GF-D8 (cell line): Measurements from ENCODE around the gene KDM7A.

ENCODE experiments used
- DNase-seq: peaks from one replicate; lab custom pipeline; 2025; lab: John Stamatoyannopoulos, UW

Gene KDM7A

DNA sequence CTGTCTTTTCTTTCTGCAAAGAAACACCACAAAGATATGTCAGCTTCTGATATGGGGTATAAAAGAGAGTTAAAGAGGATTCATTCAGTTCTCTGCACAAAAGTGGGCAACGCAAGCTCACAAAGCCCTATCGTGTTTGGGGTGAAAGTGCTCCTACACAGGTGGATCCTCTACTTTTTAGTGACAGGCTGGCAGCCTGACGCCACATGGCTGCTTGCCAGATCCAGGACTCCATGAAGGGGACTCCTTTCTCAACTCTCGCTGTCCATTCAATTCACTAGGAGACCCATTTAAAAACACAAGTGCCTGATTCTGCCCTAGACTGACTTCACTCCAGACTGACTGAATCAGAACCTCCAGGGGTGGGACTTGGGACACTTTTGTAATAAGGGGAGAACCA is 122.0 kb downstream of the KDM7A start:
- no peak for DNase-seq

DNA sequence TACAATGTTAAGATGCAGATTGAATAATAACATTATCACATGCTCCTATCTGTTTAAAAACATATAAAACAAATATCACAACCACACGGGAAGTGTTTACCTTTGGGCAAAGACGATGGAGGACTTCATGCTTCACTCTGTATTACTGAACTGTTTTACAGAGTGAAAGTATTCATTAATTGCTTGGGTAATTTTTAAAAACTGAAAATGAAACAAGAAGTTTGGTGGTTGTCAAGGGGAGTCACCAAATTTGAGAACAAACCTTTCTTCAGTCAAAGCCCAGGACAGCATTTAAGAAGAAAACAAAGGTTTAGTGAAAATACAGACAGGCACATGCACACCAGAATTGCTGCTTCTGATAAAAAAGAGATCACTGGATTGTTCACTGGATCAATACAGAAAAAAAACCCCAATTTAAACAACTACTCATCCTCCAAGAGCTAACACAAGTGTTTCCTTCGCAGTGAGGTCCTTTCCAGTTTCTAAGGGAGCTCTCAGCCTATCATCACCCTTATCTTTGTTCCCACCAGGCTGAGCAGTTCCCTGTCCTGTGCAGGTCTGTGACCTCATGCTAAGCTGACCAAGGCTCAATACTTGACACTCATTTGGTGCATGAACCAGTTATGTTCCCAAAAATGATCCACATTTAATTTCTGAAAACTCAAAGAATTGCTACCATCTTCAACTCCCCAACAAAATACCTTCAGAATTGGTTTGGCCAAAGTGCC is 122.8 kb downstream of the KDM7A start:
- no peak for DNase-seq

DNA sequence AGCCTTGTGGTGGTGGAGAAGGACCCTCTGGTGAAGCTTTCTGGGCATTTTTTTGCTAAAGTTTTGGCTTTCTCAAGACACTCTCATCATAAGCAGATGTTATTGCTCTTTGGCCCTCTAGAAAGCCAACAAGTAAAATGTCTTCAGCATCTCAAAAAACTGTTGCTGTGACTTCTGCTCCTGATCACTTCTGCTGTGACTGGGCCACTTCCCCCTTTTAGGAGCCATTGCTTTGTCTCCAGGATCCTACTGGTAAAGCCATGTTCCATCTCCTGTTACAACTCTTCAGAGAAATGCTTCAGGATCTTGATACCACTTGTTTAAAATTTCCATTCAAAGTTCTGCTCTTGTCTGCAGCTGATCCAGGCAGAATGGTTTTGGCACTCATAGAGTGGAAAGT is 125.0 kb downstream of the KDM7A start:
- DNase-seq = no peak

DNA sequence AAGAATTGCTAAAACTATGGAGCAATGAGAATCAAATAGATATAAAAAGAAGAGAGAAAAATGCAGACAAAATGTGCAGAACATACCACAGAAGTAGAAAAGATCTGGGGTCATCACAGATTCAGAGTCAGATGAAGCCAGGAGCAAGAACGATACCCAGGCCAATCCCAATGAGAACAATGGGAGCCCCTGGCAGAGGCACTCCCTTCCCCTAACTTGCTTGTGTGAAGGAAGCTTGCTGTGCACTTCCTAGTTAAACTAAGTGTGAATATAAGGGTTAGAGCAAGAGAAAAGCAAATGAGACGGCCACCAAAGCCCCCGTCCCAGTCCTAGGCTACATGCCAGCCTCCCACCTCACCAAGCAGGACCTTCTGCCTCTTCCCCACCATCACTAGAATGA is 126.7 kb downstream of the KDM7A start:
- no peak for DNase-seq

DNA sequence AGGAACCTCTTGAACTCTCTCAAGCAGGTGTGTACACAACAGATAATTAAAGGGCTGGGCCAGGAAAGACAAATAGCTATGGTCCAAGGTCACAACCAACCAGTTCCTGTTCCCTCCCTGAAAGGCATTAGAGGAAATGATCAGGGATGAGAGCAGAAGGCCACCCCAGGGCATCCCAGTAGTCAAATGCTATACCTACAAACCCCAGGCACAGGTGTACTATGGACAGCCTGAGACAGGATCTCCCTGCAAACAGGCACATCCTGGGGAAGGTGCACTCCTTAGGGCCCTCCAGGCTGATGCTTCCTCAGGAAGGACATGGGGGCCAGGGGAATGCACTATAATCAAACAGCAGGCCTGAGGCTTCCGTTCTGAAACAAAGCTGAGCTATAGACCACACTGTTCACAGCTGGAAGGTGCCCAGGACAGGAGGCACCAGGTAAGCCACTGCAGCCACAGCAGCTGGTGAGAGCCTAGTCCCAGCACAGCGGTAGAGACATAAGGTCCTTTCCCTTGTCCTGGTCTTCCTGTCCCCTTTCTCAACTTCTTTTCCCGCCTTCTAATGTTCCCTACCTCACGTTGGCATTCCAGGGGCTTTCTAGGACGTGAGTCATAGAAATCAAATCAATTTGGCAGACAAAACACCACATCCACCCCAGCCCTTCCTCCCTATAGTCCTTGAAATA is 127.3 kb downstream of the KDM7A start:
- no peak for DNase-seq

DNA sequence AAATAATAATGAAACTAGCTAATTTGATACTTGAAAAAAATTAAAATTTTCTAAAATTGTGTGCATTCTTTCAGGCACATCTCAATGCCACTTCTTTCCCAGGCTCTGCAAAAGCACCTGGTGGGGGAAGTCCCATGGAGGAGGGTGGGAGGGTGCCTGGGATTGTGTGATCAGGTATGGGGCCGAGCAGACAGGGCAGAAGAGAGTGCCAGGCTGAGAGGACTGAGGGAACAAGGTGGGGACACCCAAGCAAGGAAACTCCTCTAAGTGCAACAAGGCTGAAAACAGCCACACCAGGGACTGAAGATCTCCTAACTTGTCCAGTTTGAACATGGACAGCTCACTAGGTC is 127.8 kb downstream of the KDM7A start:
- DNase-seq = no peak

DNA sequence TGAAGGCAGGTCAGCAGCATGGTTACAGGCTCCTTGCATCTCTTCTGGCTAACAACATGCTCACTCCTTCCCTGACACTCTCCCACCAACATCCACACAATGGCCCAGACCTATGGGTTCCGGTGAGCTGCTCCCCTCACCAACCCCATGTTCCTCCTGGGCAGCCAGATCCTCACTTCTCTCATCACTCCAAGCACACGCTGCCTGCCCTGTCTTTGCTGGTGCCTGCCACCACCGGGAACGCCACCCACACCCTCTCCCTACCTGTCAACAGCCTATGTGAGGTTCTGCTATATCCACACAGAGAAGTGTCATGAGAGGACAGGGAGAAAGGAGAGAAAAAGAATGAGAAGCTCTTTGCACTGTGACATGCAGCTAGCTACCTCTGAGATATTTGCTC is 128.6 kb downstream of the KDM7A start:
- no peak for DNase-seq

DNA sequence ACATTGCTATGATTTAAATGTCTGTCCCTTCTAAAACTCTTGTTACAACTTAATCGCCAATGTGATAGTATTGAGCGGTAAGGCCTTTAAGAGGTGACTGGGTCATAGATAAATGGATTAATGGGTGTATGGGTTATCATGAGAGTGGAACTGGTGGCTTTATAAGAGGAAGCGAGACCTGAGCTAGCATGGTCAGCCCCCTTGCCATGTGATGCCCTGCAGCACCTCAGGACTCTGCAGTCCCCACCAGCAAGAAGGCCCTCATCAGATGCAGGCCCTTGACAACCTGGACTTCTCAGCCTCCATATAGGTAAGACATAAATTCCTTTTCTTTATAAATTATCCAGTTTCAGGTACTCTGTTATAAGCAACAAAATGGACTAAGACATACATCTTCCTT is 129.6 kb downstream of the KDM7A start:
- no peak for DNase-seq

DNA sequence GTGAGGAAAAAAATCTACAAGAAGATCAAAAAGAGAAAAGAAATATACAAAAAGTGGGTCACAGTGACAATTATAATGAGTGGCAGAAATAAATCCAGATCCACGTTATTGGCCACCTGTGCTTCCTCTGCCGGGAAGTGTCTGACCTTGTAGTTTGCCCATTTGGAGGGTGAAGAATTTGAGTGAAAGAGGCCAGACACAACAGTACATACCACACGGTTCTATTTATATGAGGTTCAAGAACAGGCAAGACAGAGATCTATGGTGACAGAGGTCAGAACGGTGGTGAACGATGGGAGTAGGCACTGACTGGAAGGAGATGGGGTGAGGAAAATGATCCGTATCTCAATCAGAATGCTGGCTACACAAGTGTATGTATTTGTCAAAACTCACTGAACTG is 131.1 kb downstream of the KDM7A start:
- DNase-seq = no peak

DNA sequence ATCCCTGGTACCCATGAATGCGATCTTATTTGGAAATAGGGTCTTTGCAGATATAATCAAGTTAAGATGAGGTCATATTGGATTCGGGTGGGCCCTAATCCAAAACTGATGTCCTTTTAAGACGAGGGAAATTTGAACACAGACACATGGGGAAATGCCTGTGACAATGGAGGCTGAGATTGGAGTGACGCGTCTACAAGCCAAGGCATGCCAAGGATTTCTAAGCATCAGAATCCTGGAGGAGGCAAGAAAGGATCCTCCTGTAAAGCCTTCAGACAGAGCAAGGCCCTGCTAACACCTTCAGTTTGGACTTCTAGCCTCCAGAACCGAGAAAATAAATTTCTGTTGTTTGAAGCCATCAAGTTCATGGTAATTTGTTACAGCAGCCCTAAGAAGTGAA is 132.5 kb downstream of the KDM7A start:
- no peak for DNase-seq

DNA sequence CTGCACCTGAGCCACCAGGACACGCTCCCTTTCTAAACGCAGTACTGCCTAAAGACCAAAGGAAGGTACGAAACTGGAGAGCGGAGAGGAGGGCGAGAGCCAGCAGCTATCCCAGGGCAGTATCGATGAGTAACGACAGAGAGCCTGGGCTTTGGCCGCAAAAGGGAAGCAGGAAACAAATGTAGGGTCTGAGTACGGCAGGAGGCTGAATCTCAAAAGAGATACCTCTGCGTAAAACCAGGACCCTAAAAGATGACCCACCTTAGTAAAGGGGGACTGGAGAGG is 134.5 kb downstream of the KDM7A start:
- DNase-seq = no peak

DNA sequence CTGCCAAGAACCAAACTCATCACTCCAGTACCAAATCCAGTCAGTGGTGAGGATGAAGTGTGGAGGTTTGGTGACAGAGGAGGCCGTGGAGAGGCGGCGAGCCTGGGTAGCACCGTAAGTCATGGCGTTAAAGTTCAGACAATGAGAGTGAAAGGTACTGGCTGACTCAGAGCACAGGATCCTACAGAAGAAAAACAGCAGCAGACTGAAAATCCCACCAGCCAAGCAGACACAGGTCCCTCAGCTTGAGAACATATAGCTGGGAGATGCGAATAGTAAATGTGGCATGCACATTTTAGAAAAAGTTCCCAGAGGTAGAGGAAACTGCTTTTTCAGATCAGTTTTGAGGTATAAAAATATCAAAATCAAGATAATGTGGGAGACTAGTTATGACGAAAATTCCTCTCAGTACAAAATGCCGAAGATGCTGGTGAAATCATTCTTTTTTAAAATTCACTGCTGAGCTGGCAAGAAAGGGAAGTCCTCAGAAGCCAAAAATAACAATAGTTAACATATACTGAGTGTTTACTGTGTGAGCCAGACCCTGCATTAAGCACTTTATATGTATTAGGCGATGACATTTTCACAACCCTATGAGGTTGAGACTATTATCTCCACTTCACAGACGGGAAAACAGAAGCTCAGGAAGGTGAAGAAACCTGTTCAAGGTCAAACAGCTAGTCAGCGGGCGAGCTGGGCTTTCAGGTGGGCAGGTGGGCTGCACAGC is 135.0 kb downstream of the KDM7A start:
- DNase-seq = no peak

DNA sequence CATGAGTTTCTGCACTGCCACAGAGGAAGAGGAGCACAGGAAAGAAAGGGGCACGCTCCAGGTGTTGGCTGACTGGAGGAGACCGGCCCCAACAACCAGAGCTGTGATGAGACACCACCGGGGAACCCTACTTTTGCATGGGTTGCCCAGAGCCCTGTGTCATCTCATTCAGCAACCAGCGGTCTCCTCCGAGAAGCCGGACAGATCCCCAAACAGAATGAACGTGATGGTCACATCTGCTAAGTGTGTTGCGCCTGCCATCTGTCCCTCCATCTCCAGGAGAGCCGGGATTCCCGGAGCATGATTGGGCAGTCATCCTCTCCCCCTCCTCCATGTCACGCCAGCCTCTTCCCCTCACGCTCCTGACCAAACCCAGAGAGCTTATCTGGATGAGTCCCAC is 136.9 kb downstream of the KDM7A start:
- DNase-seq = no peak

DNA sequence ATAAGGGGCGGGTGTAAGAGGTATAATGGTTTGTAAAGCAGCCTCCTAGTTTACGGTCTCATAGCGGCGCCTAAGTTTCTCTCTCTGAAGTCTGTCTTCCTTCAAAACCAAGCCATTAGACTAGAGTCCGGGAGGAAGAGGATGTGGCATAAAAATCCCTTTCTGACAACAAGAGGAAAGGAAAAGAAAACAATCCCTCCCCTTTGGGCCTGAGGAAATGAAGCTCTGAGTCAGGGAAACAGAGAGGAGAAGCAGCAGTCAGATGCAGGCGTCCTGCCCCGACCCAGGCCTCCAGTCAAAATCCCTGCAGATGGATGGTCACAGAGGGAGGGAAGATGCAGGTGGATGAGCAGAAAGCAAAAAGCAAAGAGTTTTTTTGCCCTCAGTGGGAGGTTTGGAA is 137.7 kb downstream of the KDM7A start:
- DNase-seq = no peak

DNA sequence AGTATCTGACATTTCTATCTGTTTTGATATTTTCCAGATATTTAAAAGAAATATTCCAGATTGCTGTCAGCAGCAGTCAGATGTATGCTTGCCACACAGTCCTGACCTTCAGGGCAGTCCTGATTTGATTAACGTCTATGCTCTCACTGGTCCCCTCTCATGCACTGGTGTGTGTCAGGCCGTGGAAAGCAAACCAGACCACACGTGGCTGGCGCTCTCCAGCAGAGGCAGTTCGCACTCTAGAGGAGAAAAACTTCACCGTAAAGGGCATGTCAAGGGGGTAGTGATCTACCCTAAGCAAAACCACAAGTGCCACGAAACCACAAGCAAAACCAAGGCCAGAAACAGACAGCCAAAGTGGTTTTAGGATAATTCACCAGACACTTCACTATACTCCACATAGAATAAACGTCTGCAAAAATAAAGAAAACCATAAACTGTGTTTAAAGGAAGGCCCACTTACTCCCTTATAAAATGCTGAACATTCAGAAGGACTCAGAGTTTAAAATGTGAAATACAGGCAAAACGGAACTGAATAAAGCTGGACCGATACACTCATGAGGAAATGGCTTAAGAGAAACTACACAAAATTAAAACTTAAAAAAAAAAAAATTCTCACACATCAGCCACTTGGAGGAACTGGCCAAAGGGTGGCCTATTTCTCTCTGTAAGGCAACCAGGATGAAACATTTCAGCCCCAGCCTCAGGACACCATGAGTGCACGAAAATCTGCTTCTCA is 140.4 kb downstream of the KDM7A start:
- DNase-seq = peak; percentile 44

DNA sequence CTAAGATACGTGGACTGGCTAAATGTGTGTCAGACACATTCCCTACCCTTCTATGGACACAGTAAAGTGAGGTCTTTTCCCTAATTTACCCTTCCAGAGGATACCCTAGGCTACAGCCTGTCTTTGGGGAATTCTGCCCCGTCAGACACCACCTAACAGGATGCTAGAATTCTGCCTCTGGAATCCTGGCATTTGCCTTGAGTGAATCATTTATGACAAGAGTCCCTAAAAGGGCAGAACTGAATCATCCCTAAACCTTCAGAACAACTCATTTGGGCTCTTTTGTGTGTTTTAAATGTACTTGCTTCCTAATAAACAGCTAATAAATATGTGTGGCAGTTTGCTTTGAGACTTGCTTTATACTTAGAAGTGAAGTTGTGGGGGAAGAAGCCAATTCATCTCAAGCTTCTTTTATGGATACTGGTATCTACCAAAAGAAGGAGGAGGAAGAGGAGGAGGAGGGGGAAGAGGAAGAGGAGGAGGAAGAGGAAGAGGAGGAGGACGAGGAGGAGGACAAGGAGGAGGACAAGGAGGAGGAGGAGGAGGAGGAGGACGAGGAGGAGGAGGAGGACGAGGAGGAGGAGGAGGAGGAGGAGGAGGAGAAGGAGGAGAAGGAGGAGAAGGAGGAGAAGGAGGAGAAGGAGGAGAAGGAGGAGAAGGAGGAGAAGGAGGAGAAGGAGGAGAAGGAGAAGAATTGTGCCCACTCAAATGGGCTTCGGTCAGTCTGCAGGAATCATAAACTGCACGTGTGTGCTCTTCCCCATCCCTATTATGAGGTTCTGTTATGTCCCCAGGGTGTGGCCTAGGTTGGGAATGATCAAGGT is 141.2 kb downstream of the KDM7A start:
- DNase-seq = no peak
